ENCODE results near the gene S100A5. TPM values are rescaled to one million over a fixed set of nuclear protein-coding genes. Genes with fewer than 3 reads are reported as not detected.

S100A5 gene
- total RNA-seq, 1 donor, result not detected

- DNase-seq (ENCODE audit: low read depth), result no peak
- no peak for TF ChIP-seq CTCF (IDR thresholded peaks at IDR 0.05; ENCODE audit: insufficient read depth, low read depth, low read length)
- H3K4me3 ChIP-seq (ENCODE audit: low read depth, low read length), result no peak overlapping the region
These were observed 52.0 kb downstream of the S100A5 start for GRCh38 chr1:153488731-153489130.

- no peak for DNase-seq (ENCODE audit: low read depth)
- no peak for TF ChIP-seq CTCF (IDR thresholded peaks at IDR 0.05; ENCODE audit: insufficient read depth, low read depth, low read length)
- no peak overlapping the region for H3K4me3 ChIP-seq (ENCODE audit: low read depth, low read length)
These were observed 53.0 kb downstream of the S100A5 start for GRCh38 chr1:153487707-153488106.

Other genes starting within 250 kb of the S100A5 start
- not detected in 2 replicates for gene PGLYRP3, start 228.0 kb downstream of the S100A5 start, total RNA-seq
- not detected in 2 replicates for gene PGLYRP4, start 192.1 kb downstream of the S100A5 start, total RNA-seq
- gene S100A9, start 183.1 kb downstream of the S100A5 start, total RNA-seq, result not detected in 2 replicates
- not detected in 2 replicates for gene S100A12, start 165.3 kb downstream of the S100A5 start, total RNA-seq
- gene S100A8, start 149.9 kb downstream of the S100A5 start, total RNA-seq, result not detected in 2 replicates
- not detected in 2 replicates for gene S100A7A, start 124.4 kb downstream of the S100A5 start, total RNA-seq
- not detected in 2 replicates for gene S100A7, start 80.3 kb downstream of the S100A5 start, total RNA-seq
- gene S100A6, start 4.9 kb downstream of the S100A5 start, total RNA-seq, result 1,018 and 1,040 TPM in 2 replicates
- 165 and 507 TPM in 2 replicates for gene S100A4, start 4.9 kb upstream of the S100A5 start, total RNA-seq
- 18.0 and 20.3 TPM in 2 replicates for gene S100A3, start 8.3 kb upstream of the S100A5 start, total RNA-seq
- 0.97 and 2.2 TPM in 2 replicates for gene S100A2, start 24.9 kb upstream of the S100A5 start, total RNA-seq
- gene S100A16, start 72.2 kb upstream of the S100A5 start, total RNA-seq, result 159 and 206 TPM in 2 replicates
- not detected in 2 replicates for gene S100A14, start 75.4 kb upstream of the S100A5 start, total RNA-seq
- 160 and 178 TPM in 2 replicates for gene S100A13, start 86.6 kb upstream of the S100A5 start, total RNA-seq
- gene S100A1, start 87.5 kb upstream of the S100A5 start, total RNA-seq, result not detected in 2 replicates
- gene CHTOP, start 93.1 kb upstream of the S100A5 start, total RNA-seq, result 41.9 and 47.9 TPM in 2 replicates
- 55.7 and 66.1 TPM in 2 replicates for gene SNAPIN, start 117.8 kb upstream of the S100A5 start, total RNA-seq
- 149 and 213 TPM in 2 replicates for gene ILF2, start 130.1 kb upstream of the S100A5 start, total RNA-seq
- 1.6 and 3.9 TPM in 2 replicates for gene NPR1, start 137.8 kb upstream of the S100A5 start, total RNA-seq
- 37.0 and 51.4 TPM in 2 replicates for gene INTS3, start 187.1 kb upstream of the S100A5 start, total RNA-seq
- gene SLC27A3, start 234.5 kb upstream of the S100A5 start, total RNA-seq, result 6.9 and 14.8 TPM in 2 replicates